ENCODE data around the gene STK32C.
A peak's percentile ranks its signal among the peaks of the same experiment; 100 is the strongest.

The STK32C gene

DNA sequence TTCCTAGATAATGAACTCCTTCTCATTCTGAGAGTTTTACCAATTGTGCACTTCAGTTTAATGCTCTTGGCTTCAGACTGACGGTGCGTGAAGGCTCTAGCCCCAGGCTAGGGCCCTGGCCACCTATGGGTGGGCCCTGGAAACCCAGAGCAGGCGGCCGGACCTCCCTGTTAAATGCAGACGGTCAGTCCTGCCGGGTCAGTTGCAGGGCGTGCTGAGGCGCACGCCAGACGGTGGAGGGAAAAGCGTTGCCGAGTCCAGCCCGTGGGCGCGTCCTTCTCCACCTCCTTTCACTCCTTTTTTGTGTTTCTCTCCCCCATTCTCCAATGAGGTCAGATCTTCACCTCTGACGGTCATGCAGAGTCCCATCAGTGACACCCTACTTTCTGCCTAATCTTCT lies 118.7 kb downstream of the STK32C start:
- no peak for DNase-seq

DNA sequence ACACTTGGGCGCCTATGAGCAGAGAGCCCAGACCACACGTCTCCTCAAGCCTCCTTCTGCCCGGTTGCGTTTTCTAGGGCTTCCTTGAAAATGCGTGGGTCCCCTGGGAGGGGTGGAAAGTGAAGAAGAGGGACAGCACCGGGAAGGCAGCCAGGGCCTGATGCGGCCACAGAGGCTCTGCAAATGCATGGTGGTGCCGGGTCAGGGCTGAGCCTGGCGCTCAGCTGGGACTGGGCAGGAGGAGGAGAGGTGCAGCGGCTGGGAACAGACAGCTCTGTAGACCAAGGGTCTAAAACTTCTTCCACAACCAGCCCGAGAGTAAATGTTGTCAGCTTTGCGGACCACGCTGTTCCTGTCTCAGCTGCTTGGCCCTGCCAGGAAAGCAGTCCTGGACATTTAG lies 119.4 kb downstream of the STK32C start:
- no peak for DNase-seq

DNA sequence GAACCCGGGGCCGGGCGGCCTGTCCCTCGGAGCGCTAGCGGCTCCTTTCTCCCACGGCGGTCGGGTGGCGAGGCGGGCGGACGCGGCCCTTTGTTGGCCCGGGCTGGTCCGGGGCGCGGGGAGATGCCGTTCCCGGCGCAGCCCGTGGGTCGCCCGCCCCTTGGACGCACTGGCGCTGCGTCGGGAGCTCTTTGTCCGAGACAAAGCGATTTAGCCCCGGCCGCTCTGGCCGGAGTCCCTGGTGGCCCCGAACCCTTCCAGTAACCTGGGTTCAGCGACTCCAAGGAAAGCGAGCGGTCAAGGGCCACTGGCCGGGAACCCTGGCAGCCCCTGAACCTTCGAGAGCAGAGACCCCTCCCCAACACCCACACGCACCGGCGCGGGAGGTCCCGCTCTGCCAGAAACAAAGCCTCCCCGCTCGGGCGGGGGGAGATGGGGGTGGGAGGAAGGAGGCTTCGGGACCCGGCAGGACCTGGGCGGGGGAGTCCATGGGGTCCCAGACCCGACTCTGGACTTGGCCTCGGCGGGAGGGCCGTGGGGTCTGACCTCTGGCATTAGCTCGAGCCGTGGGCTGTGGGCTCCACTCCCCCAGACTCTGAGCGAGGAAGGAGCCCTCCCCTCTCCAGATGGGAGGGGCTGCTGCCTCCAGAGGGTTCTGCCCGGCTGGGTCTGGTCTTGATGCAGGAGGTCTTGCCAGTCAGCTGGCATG lies 120.2 kb downstream of the STK32C start:
- DNase-seq, result peak in 1 of 56 donors; percentile 47

DNA sequence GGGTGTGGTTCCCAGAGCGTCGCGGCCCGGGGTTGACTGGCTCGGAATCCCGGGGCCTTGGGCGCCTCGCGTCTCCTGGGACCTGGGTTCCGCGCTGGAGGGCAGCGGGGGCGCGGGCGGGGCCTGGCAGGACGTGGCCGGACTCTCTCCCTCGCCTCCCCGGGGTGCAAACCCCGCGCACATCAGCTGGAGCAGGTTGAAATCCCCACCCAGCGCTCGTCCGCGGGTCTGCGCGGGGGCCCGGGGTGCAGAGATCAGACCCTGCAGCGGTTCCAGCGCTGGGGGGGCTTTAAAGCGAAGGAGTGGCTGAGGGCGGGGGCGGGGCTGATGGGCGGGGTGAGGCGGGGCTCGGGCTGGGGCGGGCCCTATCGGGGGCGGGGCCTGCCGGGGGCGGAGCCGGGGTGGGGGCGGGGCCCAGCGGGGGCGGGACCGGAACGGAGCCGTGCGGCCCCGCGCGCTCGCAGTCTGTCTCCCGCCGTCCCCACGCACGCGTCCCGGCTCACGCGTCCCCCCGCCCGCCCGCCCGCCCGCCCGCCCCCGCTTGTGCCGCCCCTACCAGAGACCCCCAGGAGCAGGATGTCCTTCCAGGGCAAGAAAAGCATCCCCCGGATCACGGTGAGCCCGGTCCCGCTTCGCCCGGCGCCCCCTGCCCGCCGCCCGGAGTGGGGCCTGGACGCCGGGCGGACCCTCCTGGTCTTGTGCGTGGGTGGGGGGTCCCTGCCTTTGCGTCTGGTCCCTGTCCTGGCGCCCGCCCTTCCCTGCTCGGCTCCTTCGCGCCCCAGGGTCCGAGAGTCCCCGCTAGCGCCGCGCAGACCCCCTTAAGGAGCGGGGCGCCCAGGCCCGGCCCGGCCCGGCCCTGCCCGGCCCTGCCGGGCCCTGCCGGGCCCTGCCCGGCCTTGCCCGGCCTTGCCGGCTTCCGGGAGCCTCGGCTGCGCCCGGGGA lies 121.0 kb downstream of the STK32C start, which contains the start of gene DPYSL4:
DPYSL4 (plus strand) TSS at position 461 of the 942 bp plus-strand sequence; CDS start at position 577, 116 bp downstream.
- peak in 34 of 56 donors; percentile 15 to 78 (median 50) for DNase-seq

DNA sequence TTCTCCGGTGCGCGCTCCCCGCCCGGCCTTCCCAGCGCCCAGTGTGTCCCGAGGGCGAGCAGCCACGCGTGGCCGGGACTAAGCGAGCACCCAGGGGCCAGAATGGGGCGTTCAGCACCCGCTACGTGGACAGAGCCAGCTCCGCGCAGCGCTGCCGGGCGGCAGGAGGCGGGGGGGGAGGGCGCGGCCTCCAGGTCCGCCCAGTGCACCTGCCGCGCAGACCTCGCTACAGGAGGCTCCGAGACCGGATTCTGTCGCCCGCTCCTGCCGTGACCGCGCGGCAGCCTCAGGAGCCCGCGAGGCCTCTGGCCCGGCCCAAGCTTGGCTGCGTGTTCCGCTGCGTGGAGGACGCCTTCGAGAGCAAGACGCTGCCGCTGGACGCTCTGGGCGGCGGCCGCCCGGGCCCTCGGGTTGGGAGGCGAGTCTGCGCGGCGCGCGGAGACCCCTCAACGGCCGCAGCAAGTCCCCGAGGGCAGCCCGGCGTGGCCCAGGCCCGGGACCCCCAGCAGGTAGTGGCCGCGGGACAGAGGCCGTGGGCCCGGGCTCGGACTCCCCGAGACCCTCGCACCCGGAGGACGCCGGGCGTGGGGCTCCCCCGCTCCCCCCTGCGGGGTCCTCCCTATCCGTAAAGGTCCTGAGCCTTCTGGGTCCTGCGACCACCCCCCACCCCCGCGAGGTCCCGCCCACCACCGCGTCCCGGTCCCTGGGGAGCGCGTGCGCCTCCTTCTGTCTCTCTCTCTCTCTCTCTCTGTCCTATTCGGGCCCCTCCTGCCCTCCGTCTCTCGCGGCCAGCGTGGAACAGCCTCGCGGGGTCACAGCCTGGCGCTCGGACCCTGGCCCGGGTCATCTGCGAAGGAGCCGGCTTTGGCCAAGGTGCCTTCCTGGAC lies 121.9 kb downstream of the STK32C start:
- peak in 2 of 56 donors; percentile 21 to 35 for DNase-seq

DNA sequence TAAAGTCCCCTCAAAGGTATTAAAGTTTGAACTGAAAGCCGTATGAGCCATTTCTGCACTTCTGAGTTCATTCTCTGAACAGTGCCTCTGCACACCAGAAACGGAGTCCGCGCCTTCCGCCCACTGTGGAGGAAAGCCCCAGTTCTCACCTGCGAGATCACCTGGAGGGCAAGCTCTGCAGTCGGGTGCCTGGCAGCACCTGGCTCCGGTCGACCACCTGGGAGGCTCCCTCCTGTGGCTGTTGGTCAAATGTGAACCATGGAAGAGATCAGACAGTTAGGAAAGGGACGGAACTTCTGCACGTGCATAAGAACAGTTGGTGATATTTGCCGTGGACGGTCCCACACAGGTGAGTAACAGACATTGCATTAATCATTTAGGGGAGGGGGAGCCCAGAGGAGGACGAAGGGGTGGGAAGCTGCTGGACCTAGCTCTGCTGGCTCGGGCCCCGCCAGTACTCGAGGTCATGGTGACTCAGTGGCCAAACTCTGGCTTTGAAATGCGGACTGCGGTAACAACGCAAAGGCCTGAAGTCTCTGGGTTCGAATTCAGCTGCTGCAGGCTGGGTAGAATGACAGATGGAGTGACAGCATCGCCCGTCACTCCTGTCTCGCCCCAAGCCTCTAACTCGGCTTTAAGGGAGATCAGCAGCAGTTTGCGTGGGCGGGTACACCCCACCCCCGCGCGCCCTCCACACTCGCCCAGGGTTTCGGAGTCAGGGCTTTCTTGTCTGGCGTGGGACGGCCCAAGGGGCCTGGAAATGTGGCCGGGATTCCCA lies 122.7 kb downstream of the STK32C start:
- DNase-seq, result no peak

DNA sequence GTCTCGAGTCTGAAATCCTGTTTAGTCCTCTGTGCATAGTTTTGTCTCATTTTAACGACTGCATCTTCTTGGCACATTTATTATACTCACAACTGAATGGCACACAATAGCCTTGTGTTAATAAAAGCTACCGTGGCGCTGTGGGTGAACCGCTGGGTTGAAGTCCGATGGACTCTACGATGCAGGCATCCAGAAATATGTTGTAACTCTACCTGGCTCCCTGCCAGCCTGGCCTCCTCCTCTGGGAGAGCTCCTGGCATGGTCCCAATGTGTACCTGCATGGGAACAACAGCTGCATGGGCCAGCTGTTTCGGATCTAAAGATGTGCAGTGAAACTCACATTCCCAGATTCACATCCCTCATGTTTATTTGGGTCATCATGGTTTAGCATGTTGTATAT lies 124.7 kb downstream of the STK32C start:
- DNase-seq, result peak in 1 of 56 donors; percentile 80

DNA sequence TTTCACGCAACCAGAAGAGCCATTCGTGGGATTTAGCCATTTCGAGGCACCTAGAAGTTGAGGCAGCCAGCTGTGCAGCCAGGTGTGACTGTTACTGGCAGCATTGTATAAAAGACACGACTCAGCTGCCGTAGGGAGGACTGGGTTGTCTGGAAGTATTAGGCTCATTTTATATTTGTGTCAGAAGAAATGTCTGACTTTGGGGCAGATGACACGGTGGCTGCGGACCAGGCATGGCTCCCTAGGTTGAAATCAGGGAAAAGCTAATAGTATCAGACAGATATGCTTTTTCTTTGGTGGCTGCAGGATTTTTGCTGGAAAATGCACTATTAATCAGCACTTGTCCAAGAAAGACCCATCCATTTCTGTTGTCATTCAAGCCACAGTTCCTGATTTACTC lies 125.2 kb downstream of the STK32C start:
- no peak for DNase-seq

DNA sequence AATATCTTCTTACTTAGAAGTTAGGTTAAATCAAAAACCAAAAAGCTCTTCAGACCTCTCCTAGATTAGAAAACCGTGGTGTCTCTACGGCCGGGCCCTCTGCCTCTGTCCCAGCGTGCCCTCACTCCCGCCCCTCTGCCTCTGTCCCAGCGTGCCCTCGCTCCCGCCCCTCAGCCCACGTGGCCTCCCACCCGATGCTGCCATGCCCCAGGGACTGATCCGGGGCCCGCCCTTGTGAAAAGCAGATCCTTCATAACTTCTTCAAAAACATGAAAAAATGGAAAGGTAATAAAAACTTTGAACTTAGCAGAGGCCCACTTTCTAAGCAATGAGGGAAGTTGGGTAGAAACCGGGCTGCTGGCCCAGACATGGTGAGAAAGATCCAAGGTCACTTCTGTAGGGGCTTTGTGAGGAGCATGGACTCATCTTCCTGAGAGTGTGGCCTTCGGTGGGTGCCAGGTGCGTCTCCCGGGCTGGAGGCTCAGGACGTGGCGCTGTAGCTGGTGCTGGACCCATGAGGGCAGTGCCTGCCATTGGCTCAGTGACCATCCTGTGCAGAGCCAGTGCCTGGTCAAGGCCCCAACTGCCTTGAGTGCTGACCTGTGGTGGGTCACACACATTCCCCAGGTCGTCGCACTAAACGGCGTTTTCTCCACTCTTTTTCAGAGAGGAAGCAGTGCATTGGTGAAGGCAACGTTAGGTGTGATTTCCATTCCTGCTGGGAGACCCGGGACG lies 125.9 kb downstream of the STK32C start:
- no peak for DNase-seq

DNA sequence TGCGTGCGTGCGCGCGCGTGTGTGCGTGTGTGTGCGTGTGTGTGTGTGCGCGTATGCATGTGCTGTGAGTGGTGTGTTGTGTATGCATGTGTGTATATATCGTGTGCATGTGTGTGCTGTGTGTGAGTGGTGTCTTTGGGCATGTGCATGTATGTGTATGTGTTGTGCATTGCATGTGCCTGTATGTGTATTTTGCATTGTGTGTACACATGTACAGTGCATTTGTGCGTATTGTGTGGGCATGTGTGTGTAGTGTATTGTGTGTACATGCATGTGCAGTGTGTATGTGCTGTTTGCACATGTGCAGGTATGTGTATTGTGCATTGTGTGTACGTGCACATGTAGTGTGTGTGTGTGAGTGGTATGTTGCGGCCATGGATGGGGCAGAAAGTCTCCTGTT lies 127.0 kb downstream of the STK32C start:
- DNase-seq, result no peak

DNA sequence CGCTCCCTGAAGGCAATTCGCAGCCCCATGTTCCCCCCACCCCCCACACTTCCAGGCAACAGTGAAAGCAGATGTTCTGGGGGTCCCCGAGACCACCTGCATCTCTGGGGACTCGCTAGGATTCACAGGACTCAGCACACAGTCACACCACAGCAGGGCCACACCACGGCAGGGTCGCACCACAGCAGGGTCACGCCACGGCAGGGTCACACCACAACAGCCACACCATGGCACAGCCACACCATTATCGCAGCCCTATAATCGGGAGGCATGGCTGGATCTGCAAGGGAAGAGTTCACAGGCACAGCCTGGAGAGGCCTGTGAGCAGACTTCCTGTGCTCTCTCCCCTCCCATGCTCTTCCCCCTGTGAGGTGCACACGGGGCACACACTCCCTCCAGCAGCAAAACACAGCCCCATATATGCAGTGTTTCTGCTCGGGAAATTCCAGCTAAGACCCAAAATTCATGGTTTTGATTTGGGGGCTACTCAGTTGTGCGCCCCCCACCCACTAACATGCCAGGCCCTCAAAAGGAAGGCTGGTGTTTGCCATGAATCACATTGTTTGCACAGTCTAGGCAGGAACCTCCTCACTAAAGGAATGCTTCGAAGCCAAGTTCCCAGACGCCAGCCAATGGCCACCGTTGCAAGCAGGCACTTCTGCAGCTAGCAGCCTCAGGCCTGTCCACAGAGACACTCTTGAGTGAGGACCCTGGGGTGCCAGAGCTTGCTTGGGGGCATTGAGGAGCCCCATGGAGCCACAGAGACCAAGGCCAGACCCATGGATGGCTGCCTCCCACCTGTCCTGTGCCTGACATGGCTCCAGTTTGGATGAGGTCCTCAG lies 128.0 kb downstream of the STK32C start:
- DNase-seq, result no peak

DNA sequence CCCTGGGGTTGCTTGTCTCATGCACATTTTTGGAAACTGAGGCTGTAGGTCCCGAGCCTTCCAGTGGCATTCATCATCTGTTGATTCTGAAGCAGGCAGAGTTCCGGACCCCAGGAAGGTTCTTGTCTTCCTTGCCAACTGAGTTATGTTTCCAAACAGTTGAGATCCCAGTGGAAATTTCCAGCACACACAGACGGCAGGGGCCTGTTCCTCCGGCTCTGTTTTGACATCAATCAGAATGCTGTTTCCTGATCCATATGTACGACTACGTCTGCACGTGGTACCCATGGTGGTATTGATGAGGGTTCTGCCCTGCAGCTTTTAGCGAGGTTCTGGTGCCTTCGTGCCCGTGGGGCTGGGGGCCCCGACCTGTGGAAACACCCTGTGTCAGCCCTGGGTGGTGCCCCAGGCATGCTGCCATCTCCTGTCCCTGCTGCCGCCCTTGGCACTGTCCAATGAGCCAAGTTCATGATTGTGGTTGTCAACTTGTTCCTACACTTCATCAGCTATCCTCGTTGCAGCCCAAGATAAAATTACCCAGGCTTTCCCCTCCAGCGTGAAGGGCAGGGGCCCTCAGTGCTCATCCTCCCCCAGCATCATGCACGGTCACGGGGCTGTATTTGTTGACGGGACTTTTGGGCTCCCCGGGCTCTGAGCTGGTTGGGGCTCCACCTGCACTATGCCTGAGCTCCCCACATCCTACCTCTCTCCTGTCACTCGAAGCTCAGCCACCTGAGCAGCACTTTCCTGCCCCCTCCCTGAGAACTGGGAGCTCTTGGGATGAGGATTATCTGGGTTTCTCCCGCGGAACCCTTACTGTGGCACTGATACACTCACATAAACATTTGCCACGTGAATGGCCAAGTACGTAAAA lies 128.8 kb downstream of the STK32C start:
- DNase-seq, result no peak

DNA sequence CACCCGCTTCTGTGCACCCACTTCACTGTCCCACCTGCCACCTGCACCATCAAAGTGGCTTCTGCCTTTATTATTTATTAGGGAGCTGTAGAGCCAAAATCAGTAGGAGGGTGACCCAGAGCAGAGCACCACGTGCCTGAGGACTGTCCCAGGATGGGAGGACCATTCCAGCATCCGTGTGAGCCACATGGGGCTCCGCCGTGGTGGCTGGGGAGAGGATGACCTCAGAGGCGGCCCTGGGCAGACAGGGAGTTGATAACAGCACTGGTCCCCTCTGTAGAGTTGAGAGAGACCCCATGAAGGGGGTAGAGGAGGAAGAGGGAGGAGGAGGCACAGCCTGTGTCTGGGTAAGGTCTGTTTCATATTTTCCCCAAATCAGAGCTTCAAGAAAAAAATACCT lies 129.7 kb downstream of the STK32C start:
- no peak for DNase-seq

DNA sequence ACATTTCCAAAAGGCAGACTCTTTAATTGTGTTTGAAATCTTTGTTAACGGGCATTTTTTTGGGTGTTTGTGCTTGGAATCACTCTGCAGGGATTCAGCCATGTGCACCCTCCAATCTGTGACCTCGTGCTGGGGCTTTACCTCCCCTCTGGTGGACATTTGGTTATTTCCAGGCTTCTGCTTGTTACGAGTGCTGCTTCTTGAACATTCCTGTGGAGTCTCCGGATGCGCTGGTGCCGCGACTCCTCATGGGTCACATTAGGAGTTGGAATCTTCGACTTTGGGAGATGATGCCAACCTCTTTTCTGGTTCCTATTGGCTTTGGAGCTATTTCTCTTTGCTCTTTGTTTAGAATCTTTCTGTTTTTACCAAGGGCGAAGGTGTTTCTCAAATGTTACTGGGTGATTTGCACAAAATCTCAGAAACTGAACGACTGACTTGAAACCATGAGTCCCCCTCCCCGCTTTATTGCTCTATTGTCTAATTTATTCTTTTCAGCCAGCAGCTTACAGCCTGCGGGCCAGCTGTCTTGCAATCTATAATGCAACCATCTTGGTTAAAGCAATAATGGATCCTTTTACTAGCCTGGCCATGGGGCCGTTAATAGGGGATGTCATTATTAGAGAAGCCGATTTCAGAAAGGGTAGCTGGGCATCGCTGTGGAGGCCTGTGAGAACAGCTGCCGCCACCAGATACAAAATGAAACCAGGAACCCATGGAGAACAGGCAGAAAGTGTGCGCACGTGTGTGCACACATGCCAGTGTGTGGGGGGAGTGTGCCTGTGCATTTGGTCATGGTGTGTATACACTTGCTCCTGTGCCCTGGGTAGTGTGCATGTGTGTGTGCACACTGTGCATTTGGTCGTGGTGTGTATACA lies 130.9 kb downstream of the STK32C start:
- no peak for DNase-seq

DNA sequence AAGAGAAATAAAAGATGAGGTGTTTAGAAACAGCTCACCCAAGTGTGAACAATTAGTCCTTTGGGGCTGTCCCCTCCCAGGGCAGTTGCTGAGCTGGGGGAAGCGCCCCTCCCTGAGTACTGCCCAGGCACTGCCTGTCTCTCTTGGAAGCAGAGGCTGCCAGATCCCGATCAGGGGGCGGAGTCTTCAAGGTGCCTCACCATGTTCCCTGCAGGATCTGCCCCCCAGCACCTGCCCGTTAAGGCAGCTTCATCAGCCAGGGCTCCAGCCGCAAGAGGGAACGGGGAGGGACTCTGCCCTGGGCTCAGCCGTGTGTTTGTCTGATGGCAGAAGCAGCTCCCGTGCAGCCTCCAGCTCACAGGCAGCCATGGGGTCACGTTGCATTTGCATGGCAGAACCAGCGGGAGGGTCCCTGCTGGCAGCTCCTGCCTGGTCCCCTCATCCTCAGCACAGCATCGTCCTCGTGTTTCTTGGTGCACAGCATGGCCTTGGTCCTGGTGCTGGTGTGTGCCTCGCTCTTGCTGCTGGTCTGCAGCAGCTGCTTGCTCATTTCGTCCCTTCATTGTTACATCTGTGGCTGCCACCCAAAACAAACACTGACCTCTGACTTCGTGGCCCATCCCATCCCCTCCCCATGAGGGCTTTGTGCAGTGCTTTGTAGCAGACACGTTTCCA lies 131.7 kb downstream of the STK32C start:
- peak in 46 of 56 donors; percentile 19 to 85 (median 64) for DNase-seq

DNA sequence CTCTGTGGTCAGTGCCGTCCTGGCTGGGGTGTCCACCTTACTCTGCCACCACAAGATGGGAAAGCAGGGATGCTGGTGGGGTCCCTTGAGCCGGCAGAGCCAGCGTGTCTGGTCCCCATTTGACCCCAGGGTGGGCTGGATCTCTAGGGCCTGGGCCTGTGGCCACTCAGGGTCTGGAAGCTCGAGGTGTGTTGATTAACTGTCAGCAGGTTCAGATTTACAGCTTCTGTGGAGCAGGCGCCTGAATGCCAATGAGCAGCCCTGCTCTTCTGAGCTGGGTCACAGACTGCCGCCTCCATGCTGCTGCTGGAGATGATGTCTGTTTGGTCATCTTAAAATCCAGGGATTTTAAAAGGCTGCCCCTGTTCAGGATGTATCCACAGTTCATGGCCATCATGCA lies 132.3 kb downstream of the STK32C start:
- no peak for DNase-seq

Data from amygdala (tissue), 56 donors.